ENCODE results near the gene ARHGDIA.

DNA sequence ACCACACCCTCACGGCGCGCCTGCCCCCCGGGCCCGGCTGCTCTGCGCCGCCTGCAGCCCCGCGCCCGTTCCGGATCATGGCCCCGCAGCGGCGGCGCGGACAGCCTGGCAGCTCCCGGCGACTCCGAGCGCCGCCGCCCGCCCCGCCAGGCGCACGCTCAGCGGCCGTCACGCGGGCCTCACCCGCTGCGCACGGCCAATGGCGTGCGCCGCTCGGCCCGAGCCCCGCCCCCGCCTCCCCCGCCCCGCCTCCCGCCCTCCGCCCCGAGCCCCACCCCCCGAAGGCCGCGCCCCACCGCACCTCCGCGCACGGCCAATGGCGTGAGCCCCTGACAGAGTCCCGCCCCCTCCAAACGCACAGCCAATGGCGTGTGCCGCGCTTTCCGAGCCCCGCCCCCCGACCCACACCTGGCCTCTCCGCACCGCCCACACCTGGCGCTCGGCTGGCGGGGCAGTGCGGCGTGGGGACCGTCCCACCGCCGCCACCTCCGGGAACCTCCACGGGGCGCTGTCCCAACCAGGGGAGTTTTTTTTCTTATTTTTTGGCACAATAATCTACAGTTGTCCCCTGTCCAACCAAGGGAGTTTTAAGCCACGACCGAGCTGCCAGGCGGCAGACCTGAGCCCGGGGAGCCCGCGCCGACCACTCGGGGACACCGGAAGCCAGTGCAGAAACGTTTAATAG is 40.3 kb upstream of the ARHGDIA start, which contains the start of gene PCYT2:
- TF ChIP-seq, protein P1, sequence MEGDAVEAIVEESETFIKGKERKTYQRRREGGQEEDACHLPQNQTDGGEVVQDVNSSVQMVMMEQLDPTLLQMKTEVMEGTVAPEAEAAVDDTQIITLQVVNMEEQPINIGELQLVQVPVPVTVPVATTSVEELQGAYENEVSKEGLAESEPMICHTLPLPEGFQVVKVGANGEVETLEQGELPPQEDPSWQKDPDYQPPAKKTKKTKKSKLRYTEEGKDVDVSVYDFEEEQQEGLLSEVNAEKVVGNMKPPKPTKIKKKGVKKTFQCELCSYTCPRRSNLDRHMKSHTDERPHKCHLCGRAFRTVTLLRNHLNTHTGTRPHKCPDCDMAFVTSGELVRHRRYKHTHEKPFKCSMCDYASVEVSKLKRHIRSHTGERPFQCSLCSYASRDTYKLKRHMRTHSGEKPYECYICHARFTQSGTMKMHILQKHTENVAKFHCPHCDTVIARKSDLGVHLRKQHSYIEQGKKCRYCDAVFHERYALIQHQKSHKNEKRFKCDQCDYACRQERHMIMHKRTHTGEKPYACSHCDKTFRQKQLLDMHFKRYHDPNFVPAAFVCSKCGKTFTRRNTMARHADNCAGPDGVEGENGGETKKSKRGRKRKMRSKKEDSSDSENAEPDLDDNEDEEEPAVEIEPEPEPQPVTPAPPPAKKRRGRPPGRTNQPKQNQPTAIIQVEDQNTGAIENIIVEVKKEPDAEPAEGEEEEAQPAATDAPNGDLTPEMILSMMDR (IDR thresholded peaks at IDR 0.05; ENCODE audit: poor library complexity, severe bottlenecking): no peak
- TF ChIP-seq SMC3 (conservative IDR thresholded peaks at IDR 0.05; ENCODE audit: poor library complexity): no peak
- no peak for TF ChIP-seq TAF1 (IDR thresholded peaks at IDR 0.05; ENCODE audit: low read depth)
- TF ChIP-seq EP300 (conservative IDR thresholded peaks at IDR 0.05; ENCODE audit: poor library complexity, severe bottlenecking): no peak
- no peak for TF ChIP-seq POLR2AphosphoS5 (IDR thresholded peaks at IDR 0.05)
- TF ChIP-seq, protein P2, sequence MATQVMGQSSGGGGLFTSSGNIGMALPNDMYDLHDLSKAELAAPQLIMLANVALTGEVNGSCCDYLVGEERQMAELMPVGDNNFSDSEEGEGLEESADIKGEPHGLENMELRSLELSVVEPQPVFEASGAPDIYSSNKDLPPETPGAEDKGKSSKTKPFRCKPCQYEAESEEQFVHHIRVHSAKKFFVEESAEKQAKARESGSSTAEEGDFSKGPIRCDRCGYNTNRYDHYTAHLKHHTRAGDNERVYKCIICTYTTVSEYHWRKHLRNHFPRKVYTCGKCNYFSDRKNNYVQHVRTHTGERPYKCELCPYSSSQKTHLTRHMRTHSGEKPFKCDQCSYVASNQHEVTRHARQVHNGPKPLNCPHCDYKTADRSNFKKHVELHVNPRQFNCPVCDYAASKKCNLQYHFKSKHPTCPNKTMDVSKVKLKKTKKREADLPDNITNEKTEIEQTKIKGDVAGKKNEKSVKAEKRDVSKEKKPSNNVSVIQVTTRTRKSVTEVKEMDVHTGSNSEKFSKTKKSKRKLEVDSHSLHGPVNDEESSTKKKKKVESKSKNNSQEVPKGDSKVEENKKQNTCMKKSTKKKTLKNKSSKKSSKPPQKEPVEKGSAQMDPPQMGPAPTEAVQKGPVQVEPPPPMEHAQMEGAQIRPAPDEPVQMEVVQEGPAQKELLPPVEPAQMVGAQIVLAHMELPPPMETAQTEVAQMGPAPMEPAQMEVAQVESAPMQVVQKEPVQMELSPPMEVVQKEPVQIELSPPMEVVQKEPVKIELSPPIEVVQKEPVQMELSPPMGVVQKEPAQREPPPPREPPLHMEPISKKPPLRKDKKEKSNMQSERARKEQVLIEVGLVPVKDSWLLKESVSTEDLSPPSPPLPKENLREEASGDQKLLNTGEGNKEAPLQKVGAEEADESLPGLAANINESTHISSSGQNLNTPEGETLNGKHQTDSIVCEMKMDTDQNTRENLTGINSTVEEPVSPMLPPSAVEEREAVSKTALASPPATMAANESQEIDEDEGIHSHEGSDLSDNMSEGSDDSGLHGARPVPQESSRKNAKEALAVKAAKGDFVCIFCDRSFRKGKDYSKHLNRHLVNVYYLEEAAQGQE (IDR thresholded peaks at IDR 0.05; ENCODE audit: borderline replicate concordance): no peak
